ENCODE data around the gene FMN2.

GRCh38 chr1:240435996-240436566 lies 344.4 kb downstream of the FMN2 start:
- TF ChIP-seq CTCF (IDR thresholded peaks at IDR 0.05; ENCODE audit: poor library complexity) (no peak), EZH2 (IDR thresholded peaks at IDR 0.05; ENCODE audit: borderline replicate concordance) (no peak), EZH2phosphoT487 (IDR thresholded peaks at IDR 0.05; ENCODE audit: low read depth, severe bottlenecking, unreplicated experiment) (no peak)
